Breast epithelium (tissue), 3 donors: Measurements from ENCODE around the gene USH1C.

Experiments used
- POLR2A ChIP-seq: fragments of 450-650 bp; IDR thresholded peaks from one replicate; pipeline ENCODE4 v1.6.1; 2016; ENCODE audit warnings: antibody characterized with exemption, mild to moderate bottlenecking, moderate library complexity
- TF ChIP-seq, protein P1 (sequence below), 3 donors: fragments of 450-650 bp; IDR thresholded peaks; one replicate each; pipeline ENCODE4 v1.5.1; 2016 to 2017; ENCODE audit warnings: antibody characterized with exemption in 3 of 3, mild to moderate bottlenecking in 3 of 3, moderate library complexity in 3 of 3

DNA sequence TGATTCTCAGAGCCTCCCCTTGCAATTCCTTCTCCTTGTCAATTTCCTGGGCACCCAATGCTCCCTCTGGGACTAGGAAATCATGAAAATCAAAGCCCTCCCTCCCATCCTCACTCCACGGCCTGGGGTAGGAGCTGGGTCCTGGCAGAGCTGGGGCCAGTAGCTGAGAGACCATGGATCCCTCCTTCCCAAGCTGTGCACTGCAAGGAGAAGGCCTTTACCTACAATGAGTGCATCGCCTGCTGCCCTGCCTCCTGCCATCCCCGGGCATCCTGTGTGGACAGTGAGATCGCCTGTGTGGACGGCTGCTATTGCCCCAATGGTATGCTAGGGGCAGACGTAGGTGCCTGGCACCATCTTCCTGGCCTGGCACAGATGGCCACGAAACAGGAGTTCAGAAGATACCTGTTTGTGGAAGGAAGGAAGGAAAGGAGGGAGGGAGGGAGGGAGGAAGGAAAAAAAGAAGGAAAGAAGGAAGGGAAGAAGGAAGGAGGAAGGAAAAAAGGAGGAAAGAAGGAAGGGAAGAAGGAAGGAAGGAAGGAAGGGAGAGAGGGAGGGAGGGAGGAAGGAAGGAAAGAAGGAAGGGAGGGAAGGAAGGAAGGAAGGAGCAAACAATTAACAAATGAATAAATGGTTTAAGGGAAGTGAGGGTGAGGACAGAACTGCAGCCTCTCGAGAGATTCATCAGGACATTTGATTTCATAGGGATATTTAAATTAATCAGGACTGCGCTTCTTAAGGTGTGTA, 15.3 kb upstream of the USH1C start:
- TF ChIP-seq, protein P1, sequence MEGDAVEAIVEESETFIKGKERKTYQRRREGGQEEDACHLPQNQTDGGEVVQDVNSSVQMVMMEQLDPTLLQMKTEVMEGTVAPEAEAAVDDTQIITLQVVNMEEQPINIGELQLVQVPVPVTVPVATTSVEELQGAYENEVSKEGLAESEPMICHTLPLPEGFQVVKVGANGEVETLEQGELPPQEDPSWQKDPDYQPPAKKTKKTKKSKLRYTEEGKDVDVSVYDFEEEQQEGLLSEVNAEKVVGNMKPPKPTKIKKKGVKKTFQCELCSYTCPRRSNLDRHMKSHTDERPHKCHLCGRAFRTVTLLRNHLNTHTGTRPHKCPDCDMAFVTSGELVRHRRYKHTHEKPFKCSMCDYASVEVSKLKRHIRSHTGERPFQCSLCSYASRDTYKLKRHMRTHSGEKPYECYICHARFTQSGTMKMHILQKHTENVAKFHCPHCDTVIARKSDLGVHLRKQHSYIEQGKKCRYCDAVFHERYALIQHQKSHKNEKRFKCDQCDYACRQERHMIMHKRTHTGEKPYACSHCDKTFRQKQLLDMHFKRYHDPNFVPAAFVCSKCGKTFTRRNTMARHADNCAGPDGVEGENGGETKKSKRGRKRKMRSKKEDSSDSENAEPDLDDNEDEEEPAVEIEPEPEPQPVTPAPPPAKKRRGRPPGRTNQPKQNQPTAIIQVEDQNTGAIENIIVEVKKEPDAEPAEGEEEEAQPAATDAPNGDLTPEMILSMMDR (IDR thresholded peaks at IDR 0.05), result no peak
- no peak for TF ChIP-seq POLR2A
